ENCODE data around the gene ARHGAP8.
"Not testable (repeated sequence)": the region's sequence is repeated elsewhere in the genome, so short reads cannot be mapped to it uniquely, and the experiment has no call there.

The ARHGAP8 gene

GRCh38 chr22:44885806-44886360 lies 133.5 kb downstream of the ARHGAP8 start:
- DNase-seq (ENCODE audit: low read depth in 2 of 2): no peak

GRCh38 chr22:44887941-44888366 lies 135.6 kb downstream of the ARHGAP8 start:
- DNase-seq (ENCODE audit: low read depth in 2 of 2): no peak

- DNase-seq (ENCODE audit: low read depth in 2 of 2): no peak
Measured at GRCh38 chr22:44888491-44889254, 136.3 kb downstream of the ARHGAP8 start.

- no peak for DNase-seq (ENCODE audit: low read depth in 2 of 2)
Measured at GRCh38 chr22:44889255-44889878, 137.0 kb downstream of the ARHGAP8 start.

GRCh38 chr22:44890416-44891292 lies 138.3 kb downstream of the ARHGAP8 start:
- no peak for DNase-seq (ENCODE audit: low read depth in 2 of 2)

GRCh38 chr22:44891293-44891747 lies 138.9 kb downstream of the ARHGAP8 start:
- DNase-seq (ENCODE audit: low read depth in 2 of 2): no peak

GRCh38 chr22:44891791-44892190 lies 139.4 kb downstream of the ARHGAP8 start:
- no peak for DNase-seq (ENCODE audit: low read depth in 2 of 2)

GRCh38 chr22:44892243-44892642 lies 139.9 kb downstream of the ARHGAP8 start:
- no peak for DNase-seq (ENCODE audit: low read depth in 2 of 2)

GRCh38 chr22:44892803-44893730 lies 140.7 kb downstream of the ARHGAP8 start:
- no peak for DNase-seq (ENCODE audit: low read depth in 2 of 2)

- no peak for DNase-seq (ENCODE audit: low read depth in 2 of 2)
Measured at GRCh38 chr22:44893731-44894080, 141.3 kb downstream of the ARHGAP8 start.

- no peak for DNase-seq (ENCODE audit: low read depth in 2 of 2)
Measured at GRCh38 chr22:44894321-44894720, 141.9 kb downstream of the ARHGAP8 start.

- no peak for DNase-seq (ENCODE audit: low read depth in 2 of 2)
Measured at GRCh38 chr22:44894782-44895181, 142.4 kb downstream of the ARHGAP8 start.

- DNase-seq (ENCODE audit: low read depth in 2 of 2): no peak
Measured at GRCh38 chr22:44895296-44896055, 143.1 kb downstream of the ARHGAP8 start.

- no peak for DNase-seq (ENCODE audit: low read depth in 2 of 2)
Measured at GRCh38 chr22:44898236-44898635, 145.9 kb downstream of the ARHGAP8 start.

- no peak for DNase-seq (ENCODE audit: low read depth in 2 of 2)
Measured at GRCh38 chr22:44901301-44901700, 148.9 kb downstream of the ARHGAP8 start.

- DNase-seq (ENCODE audit: low read depth in 2 of 2): not testable (repeated sequence)
Measured at GRCh38 chr22:44903164-44903563, 150.8 kb downstream of the ARHGAP8 start.

- not testable (repeated sequence) for DNase-seq (ENCODE audit: low read depth in 2 of 2)
Measured at GRCh38 chr22:44904492-44905152, 152.2 kb downstream of the ARHGAP8 start.

- DNase-seq (ENCODE audit: low read depth in 2 of 2): no peak
Measured at GRCh38 chr22:44906248-44906936, 154.0 kb downstream of the ARHGAP8 start.

Data from stimulated activated CD8-positive, alpha-beta memory T cell treated with anti-CD3 and anti-CD28 coated beads, Interleukin-2, amount 100 ng/mL, for 48 hours (primary cell).